HepG2 (cell line): ENCODE data around the gene SF3B5. TPM values are rescaled to one million over a fixed set of nuclear protein-coding genes. Genes with fewer than 3 reads are reported as not detected.
A peak's percentile ranks its signal among the peaks of the same experiment; 100 is the strongest.

Source experiments
- ATAC-seq: fragments of 200-7000 bp; cut with Tn5 transposase; 3 replicates; pipeline ENCODE4 v1.9.1; 2020; ENCODE audit warnings: mild to moderate bottlenecking, moderate library complexity
- BruUV-seq: library from RNA; stranded (reverse); fragments of 400-500 nt; replicated peaks from 2 replicates; lab custom pipeline; 2021; lab: Mats Ljungman, UMichigan
- CTCF ChIA-PET: fragments of 300-600 bp; formaldehyde crosslinking; extraction: SDS; loops from one replicate; lab custom pipeline; 2021; ENCODE audit warnings: low total read pairs, inconsistent platforms, low intra/inter-chr PET ratio; lab: Yijun Ruan, JAX
- POLR2A ChIA-PET: fragments of 350-600 bp; sonication (Branson Sonifier 250); formaldehyde crosslinking; loops from one replicate; lab custom pipeline; 2020; ENCODE audit warnings: antibody characterized with exemption, inconsistent platforms; lab: Yijun Ruan, JAX
- DNase-seq: peaks from one replicate; pipeline ENCODE4 v3.0.0-alpha.2; 2015; ENCODE audit warnings: low spot score
- FAIRE-seq: peaks from 3 replicates; lab custom pipeline; 2011; peaks lifted over from hg19 to GRCh38; lab: Jason Lieb, UNC
- H2AFZ ChIP-seq: one replicate; pipeline ENCODE4 v1.6.1; 2011; ENCODE audit warnings: low read length, inconsistent platforms
- H3K27ac ChIP-seq: fragments of 300-600 bp; 3 replicates; pipeline ENCODE4 v1.8.0; 2011; ENCODE audit warnings: mixed run types, mild to moderate bottlenecking, mixed read lengths, low read length, inconsistent platforms; ENCODE audit not compliant: insufficient read depth; ENCODE audit errors: extremely low read length
- H3K27me3 ChIP-seq, 2 experiments: fragments of 200-600 bp in 1 of 2; 2 replicates in 1 of 2; 3 replicates in 1 of 2; pipeline versions ENCODE4 v1.6.0 to v1.8.0; 2011; ENCODE audit warnings: low read length in 2 of 2, mild to moderate bottlenecking in 2 of 2, moderate library complexity in 2 of 2, inconsistent platforms in 1 of 2; ENCODE audit not compliant: insufficient read depth in 2 of 2, control insufficient read depth in 1 of 2
- H3K36me3 ChIP-seq, 2 experiments: fragments of 200-600 bp in 1 of 2; replicated peaks in 1 of 2; 2 replicates in 1 of 2; 3 replicates in 1 of 2; pipeline versions ENCODE4 v1.5.1 to v1.8.0; 2011; ENCODE audit warnings: low read length in 2 of 2, inconsistent platforms in 1 of 2; ENCODE audit not compliant: insufficient read depth in 2 of 2, control insufficient read depth in 1 of 2
- H3K4me1 ChIP-seq: 2 replicates; pipeline ENCODE4 v1.5.1; 2012; ENCODE audit warnings: low read length, inconsistent platforms; ENCODE audit not compliant: insufficient read depth
- H3K4me2 ChIP-seq: 2 replicates; pipeline ENCODE4 v1.6.0; 2011; ENCODE audit warnings: low read depth, low read length, inconsistent platforms
- H3K4me3 ChIP-seq, 3 experiments: fragments of 200-600 bp in 1 of 3; sonication (generic), shearing (Covaris generic) in 1 of 3; replicated peaks in 1 of 3; 2 replicates each; pipeline ENCODE4 v1.5.1; 2011 to 2016; ENCODE audit warnings: low read length in 3 of 3, inconsistent platforms in 2 of 3, low read depth in 2 of 3, mild to moderate bottlenecking in 2 of 3, control low read depth in 1 of 3, mixed read lengths in 1 of 3; ENCODE audit not compliant: insufficient read depth in 1 of 3
- H3K79me2 ChIP-seq: one replicate; pipeline ENCODE4 v1.6.1; 2011; ENCODE audit warnings: low read length, inconsistent platforms; ENCODE audit not compliant: insufficient read depth
- H3K9ac ChIP-seq: 2 replicates; pipeline ENCODE4 v1.6.0; 2011; ENCODE audit warnings: mild to moderate bottlenecking, low read depth, low read length, inconsistent platforms; ENCODE audit not compliant: insufficient read depth
- H3K9me3 ChIP-seq: 2 replicates; pipeline ENCODE4 v1.5.1; 2012; ENCODE audit warnings: mild to moderate bottlenecking, low read length
- H4K20me1 ChIP-seq: 2 replicates; pipeline ENCODE4 v1.6.0; 2011; ENCODE audit warnings: inconsistent platforms, mild to moderate bottlenecking, low read length, moderate library complexity; ENCODE audit not compliant: insufficient read depth
- CEBPB ChIP-seq: IDR thresholded peaks from 2 replicates; pipeline ENCODE4 v1.6.1; 2011; ENCODE audit warnings: low read depth, low read length, improper control_type of control experiment, borderline replicate concordance
- THYN1 ChIP-seq: sonication (generic); formaldehyde crosslinking; IDR thresholded peaks from 2 replicates; pipeline ENCODE4 v1.8.1; 2023; ENCODE audit warnings: low read depth, mild to moderate bottlenecking, moderate library complexity, missing genetic modification reagents, borderline replicate concordance
- ZNF614 ChIP-seq: IDR thresholded peaks from 2 replicates; pipeline ENCODE4 v1.6.1; 2018; ENCODE audit warnings: missing biosample characterization, missing genetic modification reagents, inconsistent platforms, borderline replicate concordance
- WGBS: methylation state at CpG from one replicate; pipeline ENCODE4 v1.1.6; 2017; ENCODE audit warnings: low lambda C conversion rate; 5-methylcytosine and 5-hydroxymethylcytosine counted together
- in situ Hi-C: cut with HindIII; loops from 2 replicates; pipeline ENCODE4 v1.10.0; 2017; ENCODE audit warnings: low pct_unique_long_range_greater_than_20kb; ENCODE audit not compliant: extremely low pct_ligation_motif_present
- intact Hi-C: fragments of 100-400 bp; cut with micrococcal nuclease; formaldehyde crosslinking; loops from one replicate; pipeline ENCODE4 v1.10.0; 2022; ENCODE audit not compliant: unreplicated experiment
- polyA plus RNA-seq, 8 experiments: library from polyadenylated mRNA; depleted of rRNA in 3 of 8; stranded (reverse) in 7 of 8; unstranded in 1 of 8; fragments of >200 nt; fragmentation: Illumina TruSeq in 4 of 8; extraction: Trizol in 4 of 8; gene quantifications; 2 replicates each; pipeline versions ENCODE4 v1.2.1 to v1.2.3, GENCODE V29; 2011 to 2016; ENCODE audit warnings: low read depth in 4 of 8, missing spikeins in 1 of 8, mixed read lengths in 1 of 8; ENCODE audit not compliant: insufficient read depth in 1 of 8
- total RNA-seq, 5 experiments: library from RNA; depleted of rRNA; stranded (reverse); fragments of >200 nt; fragmentation: Illumina TruSeq; extraction: Trizol; gene quantifications; 2 replicates each; pipeline ENCODE4 v1.2.3, GENCODE V29; 2016; ENCODE audit warnings: low read depth in 1 of 5
- TF ChIP-seq, protein P1 (sequence below): sonication (generic); formaldehyde crosslinking; IDR thresholded peaks from 2 replicates; pipeline ENCODE4 v1.9.0; 2021; ENCODE audit warnings: mild to moderate bottlenecking, missing genetic modification reagents
- TF ChIP-seq, protein P2 (sequence below): sonication (generic); formaldehyde crosslinking; IDR thresholded peaks from 2 replicates; pipeline ENCODE4 v1.4.0; 2020; ENCODE audit warnings: missing genetic modification reagents

The SF3B5 gene
- total and polyA plus RNA-seq, 2 of the 13 experiments (the other 11 are each of a cell fraction or from before 2014, with no cell fraction given): 263 to 292 TPM

DNA sequence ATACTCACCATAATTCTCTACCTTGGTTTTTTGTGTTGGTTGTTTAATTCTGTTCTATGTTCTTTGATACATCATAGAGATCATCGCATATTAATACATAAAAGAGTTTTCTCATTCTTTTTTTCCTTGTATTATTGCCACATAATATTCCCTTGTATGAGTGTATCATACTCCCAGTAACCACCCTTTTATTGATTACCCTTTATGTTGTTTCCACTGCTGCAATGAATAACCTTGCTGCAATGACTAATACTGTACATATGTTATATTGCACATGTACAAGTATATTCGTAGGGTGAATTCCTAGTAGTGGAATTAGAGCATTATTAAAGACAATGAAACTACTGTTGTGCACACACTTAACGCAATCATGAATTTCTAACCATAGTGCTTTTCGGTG lies 9.1 kb upstream of the SF3B5 start:
- ATAC-seq (peak; percentile 63), FAIRE-seq (no peak), DNase-seq (no peak)
- Histone ChIP-seq H3K79me2 (no peaks in the 10 kb centered on the region), H3K27ac (no peak overlapping the region), H4K20me1 (no peaks in the 10 kb centered on the region), H3K27me3 (no peaks in the 10 kb centered on the region), H3K36me3 (no peaks in the 10 kb centered on the region), H3K9ac (no peak overlapping the region), H3K4me3 (no peak overlapping the region), H3K4me1 (no peaks in the 10 kb centered on the region; the same call in 1 of the 2 replicates), H2AFZ (no peak overlapping the region), H3K4me2 (no peak overlapping the region), H3K9me3 (no peaks in the 10 kb centered on the region)
- in situ Hi-C loops (loop anchor here (25.0 kb wide), 1 partner anchor 1108 kb away; no protein-coding TSS in a partner anchor), intact Hi-C loops (no loop called here)
- WGBS: 48% methylated on average over 4 of the region's 4 CpGs
- CTCF ChIA-PET: interaction anchor here (1.7 to 2.4 kb wide), 3 partner anchors 111 to 378 kb away, joined by 5 to 19 read pairs (median 10); no protein-coding TSS in a partner anchor
- BruUV-seq: no TSS peak
- TF ChIP-seq CEBPB (peak; percentile 53), ZNF614 (no peak), THYN1 (CRISPR knock-in tag) (no peak)
- TF ChIP-seq, protein P1, sequence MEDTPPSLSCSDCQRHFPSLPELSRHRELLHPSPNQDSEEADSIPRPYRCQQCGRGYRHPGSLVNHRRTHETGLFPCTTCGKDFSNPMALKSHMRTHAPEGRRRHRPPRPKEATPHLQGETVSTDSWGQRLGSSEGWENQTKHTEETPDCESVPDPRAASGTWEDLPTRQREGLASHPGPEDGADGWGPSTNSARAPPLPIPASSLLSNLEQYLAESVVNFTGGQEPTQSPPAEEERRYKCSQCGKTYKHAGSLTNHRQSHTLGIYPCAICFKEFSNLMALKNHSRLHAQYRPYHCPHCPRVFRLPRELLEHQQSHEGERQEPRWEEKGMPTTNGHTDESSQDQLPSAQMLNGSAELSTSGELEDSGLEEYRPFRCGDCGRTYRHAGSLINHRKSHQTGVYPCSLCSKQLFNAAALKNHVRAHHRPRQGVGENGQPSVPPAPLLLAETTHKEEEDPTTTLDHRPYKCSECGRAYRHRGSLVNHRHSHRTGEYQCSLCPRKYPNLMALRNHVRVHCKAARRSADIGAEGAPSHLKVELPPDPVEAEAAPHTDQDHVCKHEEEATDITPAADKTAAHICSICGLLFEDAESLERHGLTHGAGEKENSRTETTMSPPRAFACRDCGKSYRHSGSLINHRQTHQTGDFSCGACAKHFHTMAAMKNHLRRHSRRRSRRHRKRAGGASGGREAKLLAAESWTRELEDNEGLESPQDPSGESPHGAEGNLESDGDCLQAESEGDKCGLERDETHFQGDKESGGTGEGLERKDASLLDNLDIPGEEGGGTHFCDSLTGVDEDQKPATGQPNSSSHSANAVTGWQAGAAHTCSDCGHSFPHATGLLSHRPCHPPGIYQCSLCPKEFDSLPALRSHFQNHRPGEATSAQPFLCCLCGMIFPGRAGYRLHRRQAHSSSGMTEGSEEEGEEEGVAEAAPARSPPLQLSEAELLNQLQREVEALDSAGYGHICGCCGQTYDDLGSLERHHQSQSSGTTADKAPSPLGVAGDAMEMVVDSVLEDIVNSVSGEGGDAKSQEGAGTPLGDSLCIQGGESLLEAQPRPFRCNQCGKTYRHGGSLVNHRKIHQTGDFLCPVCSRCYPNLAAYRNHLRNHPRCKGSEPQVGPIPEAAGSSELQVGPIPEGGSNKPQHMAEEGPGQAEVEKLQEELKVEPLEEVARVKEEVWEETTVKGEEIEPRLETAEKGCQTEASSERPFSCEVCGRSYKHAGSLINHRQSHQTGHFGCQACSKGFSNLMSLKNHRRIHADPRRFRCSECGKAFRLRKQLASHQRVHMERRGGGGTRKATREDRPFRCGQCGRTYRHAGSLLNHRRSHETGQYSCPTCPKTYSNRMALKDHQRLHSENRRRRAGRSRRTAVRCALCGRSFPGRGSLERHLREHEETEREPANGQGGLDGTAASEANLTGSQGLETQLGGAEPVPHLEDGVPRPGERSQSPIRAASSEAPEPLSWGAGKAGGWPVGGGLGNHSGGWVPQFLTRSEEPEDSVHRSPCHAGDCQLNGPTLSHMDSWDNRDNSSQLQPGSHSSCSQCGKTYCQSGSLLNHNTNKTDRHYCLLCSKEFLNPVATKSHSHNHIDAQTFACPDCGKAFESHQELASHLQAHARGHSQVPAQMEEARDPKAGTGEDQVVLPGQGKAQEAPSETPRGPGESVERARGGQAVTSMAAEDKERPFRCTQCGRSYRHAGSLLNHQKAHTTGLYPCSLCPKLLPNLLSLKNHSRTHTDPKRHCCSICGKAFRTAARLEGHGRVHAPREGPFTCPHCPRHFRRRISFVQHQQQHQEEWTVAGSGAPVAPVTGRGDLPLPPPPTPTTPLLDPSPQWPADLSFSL: no peak
- TF ChIP-seq, protein P2, sequence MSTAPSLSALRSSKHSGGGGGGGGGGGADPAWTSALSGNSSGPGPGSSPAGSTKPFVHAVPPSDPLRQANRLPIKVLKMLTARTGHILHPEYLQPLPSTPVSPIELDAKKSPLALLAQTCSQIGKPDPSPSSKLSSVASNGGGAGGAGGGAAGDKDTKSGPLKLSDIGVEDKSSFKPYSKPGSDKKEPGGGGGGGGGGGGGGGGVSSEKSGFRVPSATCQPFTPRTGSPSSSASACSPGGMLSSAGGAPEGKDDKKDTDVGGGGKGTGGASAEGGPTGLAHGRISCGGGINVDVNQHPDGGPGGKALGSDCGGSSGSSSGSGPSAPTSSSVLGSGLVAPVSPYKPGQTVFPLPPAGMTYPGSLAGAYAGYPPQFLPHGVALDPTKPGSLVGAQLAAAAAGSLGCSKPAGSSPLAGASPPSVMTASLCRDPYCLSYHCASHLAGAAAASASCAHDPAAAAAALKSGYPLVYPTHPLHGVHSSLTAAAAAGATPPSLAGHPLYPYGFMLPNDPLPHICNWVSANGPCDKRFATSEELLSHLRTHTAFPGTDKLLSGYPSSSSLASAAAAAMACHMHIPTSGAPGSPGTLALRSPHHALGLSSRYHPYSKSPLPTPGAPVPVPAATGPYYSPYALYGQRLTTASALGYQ (CRISPR knock-in tag): no peak
- POLR2A ChIA-PET: no interaction called here
